GM19328 (cell line): ENCODE results near the gene MAPKAPK2.

Experiments used
- ATAC-seq: cut with Tn5 transposase; IDR thresholded peaks from one replicate; pipeline ENCODE4 v1.9.1; 2021; ENCODE audit warnings: mild to moderate bottlenecking, moderate library complexity; ENCODE audit not compliant: unreplicated experiment

MAPKAPK2 gene

GRCh38 chr1:206660136-206660535 lies 24.6 kb upstream of the MAPKAPK2 start:
- no peak for ATAC-seq

- ATAC-seq: no peak
Measured at GRCh38 chr1:206661161-206661820, 23.4 kb upstream of the MAPKAPK2 start.

- ATAC-seq: no peak
Measured at GRCh38 chr1:206662396-206663092, 22.2 kb upstream of the MAPKAPK2 start.

GRCh38 chr1:206663362-206663761 lies 21.3 kb upstream of the MAPKAPK2 start:
- no peak for ATAC-seq

- ATAC-seq: no peak
Measured at GRCh38 chr1:206663832-206664652, 20.7 kb upstream of the MAPKAPK2 start.

GRCh38 chr1:206664740-206665139 lies 20.0 kb upstream of the MAPKAPK2 start:
- ATAC-seq: no peak

GRCh38 chr1:206666031-206666561 lies 18.6 kb upstream of the MAPKAPK2 start:
- ATAC-seq: no peak

GRCh38 chr1:206666954-206667665 lies 17.6 kb upstream of the MAPKAPK2 start:
- no peak for ATAC-seq

GRCh38 chr1:206668351-206668750 lies 16.4 kb upstream of the MAPKAPK2 start:
- ATAC-seq: no peak

- ATAC-seq: no peak
Measured at GRCh38 chr1:206668874-206669410, 15.8 kb upstream of the MAPKAPK2 start.

- ATAC-seq: no peak
Measured at GRCh38 chr1:206672011-206672688, 12.6 kb upstream of the MAPKAPK2 start.

- ATAC-seq: no peak
Measured at GRCh38 chr1:206672844-206673758, 11.6 kb upstream of the MAPKAPK2 start.

GRCh38 chr1:206674236-206674635 lies 10.5 kb upstream of the MAPKAPK2 start:
- ATAC-seq: no peak

GRCh38 chr1:206674745-206675175 lies 9.9 kb upstream of the MAPKAPK2 start:
- no peak for ATAC-seq

- no peak for ATAC-seq
Measured at GRCh38 chr1:206676499-206676898, 8.2 kb upstream of the MAPKAPK2 start.

- ATAC-seq: no peak
Measured at GRCh38 chr1:206678490-206678889, 6.2 kb upstream of the MAPKAPK2 start.

- peak; percentile 64 for ATAC-seq
Measured at GRCh38 chr1:206679738-206680211, 4.9 kb upstream of the MAPKAPK2 start.

GRCh38 chr1:206680279-206680678 lies 4.4 kb upstream of the MAPKAPK2 start:
- no peak for ATAC-seq

- ATAC-seq: no peak
Measured at GRCh38 chr1:206681359-206681758, 3.3 kb upstream of the MAPKAPK2 start.
